H1 (cell line): ENCODE measurements around the gene SLC17A5. TPM values are rescaled to one million over a fixed set of nuclear protein-coding genes. Genes with fewer than 3 reads are reported as not detected.
A peak's percentile ranks its signal among the peaks of the same experiment; 100 is the strongest.

ENCODE experiments used
- ASH2L ChIP-seq: fragments of 200-600, 300-600 bp; sonication (generic); IDR thresholded peaks from one replicate; pipeline ENCODE4 v1.7.1; 2017; ENCODE audit warnings: low read length
- CREB1 ChIP-seq: IDR thresholded peaks from 2 replicates; pipeline ENCODE4 v1.6.1; 2012; ENCODE audit warnings: inconsistent platforms
- EP300 ChIP-seq, 2 experiments: IDR thresholded peaks; 1 replicate in 1 of 2; 2 replicates in 1 of 2; pipeline ENCODE4 v1.6.1; 2011 to 2012; ENCODE audit warnings: low read depth in 2 of 2, low read length in 2 of 2, mild to moderate bottlenecking in 2 of 2, borderline replicate concordance in 1 of 2, inconsistent platforms in 1 of 2, moderate library complexity in 1 of 2
- HDAC2 ChIP-seq, 2 experiments: fragments of 300-600 bp in 1 of 2; sonication (generic) in 1 of 2; IDR thresholded peaks; 2 replicates each; pipeline ENCODE4 v1.6.1; 2011 to 2012; ENCODE audit warnings: low read depth in 2 of 2, low read length in 2 of 2, mild to moderate bottlenecking in 2 of 2, moderate library complexity in 2 of 2, borderline replicate concordance in 1 of 2, inconsistent platforms in 1 of 2
- KDM4A ChIP-seq: IDR thresholded peaks from one replicate; pipeline ENCODE4 v1.7.1; 2012; ENCODE audit warnings: low read depth, mild to moderate bottlenecking, moderate library complexity, low read length, inconsistent platforms; ENCODE audit not compliant: severe bottlenecking
- POLR2A ChIP-seq, 2 experiments: IDR thresholded peaks; 1 replicate in 1 of 2; 2 replicates in 1 of 2; pipeline ENCODE4 v1.6.1; 2011; ENCODE audit warnings: low read depth in 2 of 2, low read length in 2 of 2, mild to moderate bottlenecking in 2 of 2; ENCODE audit errors: control extremely low read depth in 1 of 2
- POLR2AphosphoS5 ChIP-seq: IDR thresholded peaks from 2 replicates; pipeline ENCODE4 v1.6.1; 2011; ENCODE audit warnings: low read depth, low read length
- RNF2 ChIP-seq: fragments of 200-900, 300-1000 bp; sonication (generic); IDR thresholded peaks from 2 replicates; pipeline ENCODE4 v1.7.1; 2016; ENCODE audit warnings: borderline replicate concordance, low read depth, mild to moderate bottlenecking, antibody characterized with exemption, low read length; ENCODE audit not compliant: poor library complexity, severe bottlenecking; ENCODE audit errors: missing control alignments
- RXRA ChIP-seq: IDR thresholded peaks from 2 replicates; pipeline ENCODE4 v1.6.1; 2011; ENCODE audit warnings: low read depth, mild to moderate bottlenecking, low read length, moderate library complexity; ENCODE audit not compliant: insufficient read depth
- SAP30 ChIP-seq: fragments of 300-600 bp; sonication (generic); IDR thresholded peaks from 2 replicates; pipeline ENCODE4 v1.7.1; 2012; ENCODE audit warnings: low read length, moderate library complexity, mild to moderate bottlenecking, inconsistent platforms; ENCODE audit not compliant: insufficient read depth, insufficient replicate concordance
- SIN3A ChIP-seq, 2 experiments: IDR thresholded peaks in 1 of 2; conservative IDR thresholded peaks in 1 of 2; 2 replicates each; pipeline ENCODE4 v1.6.1; 2011 to 2012; ENCODE audit warnings: low read length in 2 of 2, improper control_type of control experiment in 1 of 2, low read depth in 1 of 2, mild to moderate bottlenecking in 1 of 2
- SIX5 ChIP-seq: IDR thresholded peaks from 2 replicates; pipeline ENCODE4 v1.6.1; 2011; ENCODE audit warnings: mild to moderate bottlenecking, low read depth, low read length
- SP4 ChIP-seq: IDR thresholded peaks from 2 replicates; pipeline ENCODE4 v1.6.1; 2012; ENCODE audit warnings: low read length, inconsistent platforms
- TAF1 ChIP-seq: IDR thresholded peaks from 2 replicates; pipeline ENCODE4 v1.6.1; 2011; ENCODE audit warnings: mild to moderate bottlenecking, low read depth, low read length
- TCF12 ChIP-seq: IDR thresholded peaks from 2 replicates; pipeline ENCODE4 v1.6.1; 2011; ENCODE audit warnings: low read depth, mild to moderate bottlenecking, low read length
- YY1 ChIP-seq: IDR thresholded peaks from 2 replicates; pipeline ENCODE4 v1.6.1; 2011; ENCODE audit warnings: low read depth, mild to moderate bottlenecking, low read length
- polyA plus RNA-seq, 7 experiments: library from polyadenylated mRNA; depleted of rRNA in 3 of 7; stranded (reverse) in 5 of 7; unstranded in 2 of 7; fragments of >200 nt in 5 of 7; fragments of 200-250 nt in 2 of 7; gene quantifications; 1 replicate in 5 of 7; 2 replicates in 1 of 7; 4 replicates in 1 of 7; pipeline versions ENCODE4 v1.2.1 to v1.2.3, GENCODE V29; 2011 to 2013; ENCODE audit warnings: missing spikeins in 2 of 7, mixed read lengths in 2 of 7
- total RNA-seq: library from RNA; stranded (reverse); fragmentation: NEBNext Ultra II Directional; extraction: Animal tissue kit (Norgen Biotek cat#: 25700); gene quantifications from 2 replicates; pipeline ENCODE4 v1.2.1, GENCODE V29; 2021
- TF ChIP-seq, protein P1 (sequence below): IDR thresholded peaks from 2 replicates; pipeline ENCODE4 v1.6.1; 2012; ENCODE audit warnings: inconsistent platforms
- TF ChIP-seq, protein P2 (sequence below): IDR thresholded peaks from 2 replicates; pipeline ENCODE4 v1.6.1; 2012; ENCODE audit warnings: inconsistent platforms

SLC17A5 gene
- total and polyA plus RNA-seq, 2 of the 8 experiments (the other 6 are each of a cell fraction or from before 2014, with no cell fraction given): 11.0 to 11.9 TPM

- TF ChIP-seq YY1 (peak; percentile 99), SAP30 (no peak), RXRA (no peak), TCF12 (no peak), KDM4A (peak; percentile 87), POLR2AphosphoS5 (peak; percentile 87), CREB1 (peak; percentile 15; the same call in 1 of the 2 replicates), TAF1 (peak; percentile 77; the same call in 1 of the 2 replicates), ASH2L (peak; percentile 59), POLR2A (IDR thresholded peaks at IDR 0.05; ENCODE audit: control extremely low read depth in 1 of 2, low read depth in 2 of 2, low read length in 2 of 2) (peak; percentile 63 to 82), SP4 (peak; percentile 66; the same call in 1 of the 2 replicates), SIX5 (peak; percentile 26; the same call in 1 of the 2 replicates), RNF2 (no peak), EP300 (IDR thresholded peaks at IDR 0.05; ENCODE audit: borderline replicate concordance in 1 of 2, low read depth in 2 of 2, low read length in 2 of 2) (0 out of 3 replicates have a peak, but pooled peaks of 1 of the 2 experiments have one; percentile 38), SIN3A (conservative IDR thresholded peaks at IDR 0.05 in 1 of 2, IDR thresholded peaks at IDR 0.05 in 1 of 2; ENCODE audit: low read depth in 1 of 2, low read length in 2 of 2) (peak in 1 of 2 experiments; percentile 30; a peak in 2 of 4 replicates), HDAC2 (IDR thresholded peaks at IDR 0.05; ENCODE audit: borderline replicate concordance in 1 of 2, low read depth in 2 of 2, low read length in 2 of 2) (0 out of 4 replicates have a peak, but pooled peaks of 1 of the 2 experiments have one; percentile 5)
- TF ChIP-seq, protein P1, sequence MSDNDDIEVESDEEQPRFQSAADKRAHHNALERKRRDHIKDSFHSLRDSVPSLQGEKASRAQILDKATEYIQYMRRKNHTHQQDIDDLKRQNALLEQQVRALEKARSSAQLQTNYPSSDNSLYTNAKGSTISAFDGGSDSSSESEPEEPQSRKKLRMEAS: peak; percentile 83
- TF ChIP-seq, protein P2, sequence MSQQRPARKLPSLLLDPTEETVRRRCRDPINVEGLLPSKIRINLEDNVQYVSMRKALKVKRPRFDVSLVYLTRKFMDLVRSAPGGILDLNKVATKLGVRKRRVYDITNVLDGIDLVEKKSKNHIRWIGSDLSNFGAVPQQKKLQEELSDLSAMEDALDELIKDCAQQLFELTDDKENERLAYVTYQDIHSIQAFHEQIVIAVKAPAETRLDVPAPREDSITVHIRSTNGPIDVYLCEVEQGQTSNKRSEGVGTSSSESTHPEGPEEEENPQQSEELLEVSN: peak; percentile 95
These were observed at the start of gene SLC17A5 (continued) for GRCh38 chr6:73653571-73654424.
